ENCODE data around the gene FARSA.

DNA sequence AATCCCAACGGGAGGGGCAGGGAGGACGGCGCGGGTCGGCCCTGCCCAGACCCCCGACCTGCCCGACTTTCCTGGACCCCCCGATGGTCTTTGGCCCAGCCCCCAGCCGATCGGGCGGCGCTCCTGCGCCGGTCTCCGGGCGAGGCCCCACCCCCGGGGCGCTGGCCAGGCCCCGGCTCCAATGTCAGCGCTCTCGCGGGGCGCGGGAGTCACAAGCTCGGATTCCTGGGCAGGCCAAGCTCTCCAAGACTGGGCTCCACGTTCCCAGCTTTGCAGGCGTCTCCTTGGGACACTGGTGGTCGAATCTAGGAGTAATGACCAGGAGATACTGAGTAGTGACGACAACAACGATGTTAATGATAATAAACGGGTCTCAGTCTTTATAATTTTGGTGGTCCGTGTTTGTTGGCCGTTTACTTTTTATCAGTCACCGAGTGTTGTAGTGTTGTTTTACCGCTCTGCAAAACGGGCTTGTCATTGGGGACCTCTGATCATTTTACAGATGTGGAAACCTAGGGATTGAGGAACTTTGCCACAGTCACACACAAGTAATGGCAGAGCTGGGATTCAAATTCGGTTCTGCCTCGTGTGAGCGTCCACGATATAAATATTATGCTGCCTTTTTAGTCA, 12.7 kb upstream of the FARSA start:
- TF ChIP-seq, protein P1, sequence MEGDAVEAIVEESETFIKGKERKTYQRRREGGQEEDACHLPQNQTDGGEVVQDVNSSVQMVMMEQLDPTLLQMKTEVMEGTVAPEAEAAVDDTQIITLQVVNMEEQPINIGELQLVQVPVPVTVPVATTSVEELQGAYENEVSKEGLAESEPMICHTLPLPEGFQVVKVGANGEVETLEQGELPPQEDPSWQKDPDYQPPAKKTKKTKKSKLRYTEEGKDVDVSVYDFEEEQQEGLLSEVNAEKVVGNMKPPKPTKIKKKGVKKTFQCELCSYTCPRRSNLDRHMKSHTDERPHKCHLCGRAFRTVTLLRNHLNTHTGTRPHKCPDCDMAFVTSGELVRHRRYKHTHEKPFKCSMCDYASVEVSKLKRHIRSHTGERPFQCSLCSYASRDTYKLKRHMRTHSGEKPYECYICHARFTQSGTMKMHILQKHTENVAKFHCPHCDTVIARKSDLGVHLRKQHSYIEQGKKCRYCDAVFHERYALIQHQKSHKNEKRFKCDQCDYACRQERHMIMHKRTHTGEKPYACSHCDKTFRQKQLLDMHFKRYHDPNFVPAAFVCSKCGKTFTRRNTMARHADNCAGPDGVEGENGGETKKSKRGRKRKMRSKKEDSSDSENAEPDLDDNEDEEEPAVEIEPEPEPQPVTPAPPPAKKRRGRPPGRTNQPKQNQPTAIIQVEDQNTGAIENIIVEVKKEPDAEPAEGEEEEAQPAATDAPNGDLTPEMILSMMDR (IDR thresholded peaks at IDR 0.05; ENCODE audit: extremely low read depth in 1 of 2, insufficient read depth in 1 of 2, low read depth in 1 of 2, low read length in 2 of 2), result no peak
- TF ChIP-seq JUN (IDR thresholded peaks at IDR 0.05; ENCODE audit: borderline replicate concordance, insufficient read depth, insufficient read length, low read depth), result no peak

Data from endothelial cell of umbilical vein (primary cell).